GM18951 (cell line): ENCODE measurements around the gene FSIP1.

Source experiments
- POLR2A ChIP-seq: IDR thresholded peaks from 4 replicates; pipeline ENCODE4 v1.6.1; 2011; ENCODE audit warnings: mild to moderate bottlenecking; ENCODE audit not compliant: insufficient read length, insufficient read depth; ENCODE audit errors: extremely low read depth
- in situ Hi-C: fragments of 300-500 bp; cut with MboI; formaldehyde crosslinking; loops from one replicate; pipeline ENCODE4 v1.12.0; 2022; ENCODE audit warnings: low sequenced_read_pairs, mixed read lengths, inconsistent platforms; ENCODE audit not compliant: unreplicated experiment

The FSIP1 gene

DNA sequence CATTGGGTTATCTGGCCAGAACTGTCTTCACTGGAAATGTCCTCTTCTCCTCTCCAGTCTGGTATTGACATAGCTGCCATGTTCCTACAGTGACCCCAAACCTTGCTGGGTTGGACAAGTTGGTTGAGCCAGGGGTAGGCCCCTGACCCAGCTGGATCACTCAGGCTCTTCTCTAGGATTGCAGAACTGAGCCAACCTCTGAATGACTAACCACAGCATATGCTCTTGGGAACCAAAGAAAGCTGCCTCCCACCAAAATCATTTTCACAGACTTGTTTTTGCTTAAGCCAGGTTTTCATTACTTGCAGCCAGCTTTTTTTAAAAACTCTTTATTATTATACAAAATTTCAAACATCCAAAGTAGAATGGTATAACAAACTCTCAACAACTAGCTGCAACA is 41.4 kb downstream of the FSIP1 start:
- in situ Hi-C loops, result no loop called here
- no peak for TF ChIP-seq POLR2A

- in situ Hi-C loops, result no loop called here
- TF ChIP-seq POLR2A, result no peak
Observed at GRCh38 chr15:39738998-39739397, 43.6 kb downstream of the FSIP1 start.

DNA sequence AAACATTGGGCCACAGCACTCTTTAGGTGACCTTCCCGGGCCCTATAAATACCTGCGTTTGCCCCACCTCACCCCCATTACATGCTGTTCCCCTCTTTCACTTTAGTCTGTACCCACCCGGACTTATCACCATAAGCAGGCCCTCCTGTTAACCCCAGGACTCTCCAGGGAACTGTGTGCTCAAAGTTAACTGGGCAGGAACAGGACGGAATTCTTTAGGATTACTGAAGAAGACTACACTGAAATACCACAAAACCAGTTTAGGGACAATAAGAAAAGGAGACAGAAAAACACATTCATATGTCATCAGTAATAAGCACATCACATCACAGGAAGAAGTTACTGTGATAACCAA is 45.5 kb downstream of the FSIP1 start:
- TF ChIP-seq POLR2A, result no peak
- in situ Hi-C loops, result no loop called here

DNA sequence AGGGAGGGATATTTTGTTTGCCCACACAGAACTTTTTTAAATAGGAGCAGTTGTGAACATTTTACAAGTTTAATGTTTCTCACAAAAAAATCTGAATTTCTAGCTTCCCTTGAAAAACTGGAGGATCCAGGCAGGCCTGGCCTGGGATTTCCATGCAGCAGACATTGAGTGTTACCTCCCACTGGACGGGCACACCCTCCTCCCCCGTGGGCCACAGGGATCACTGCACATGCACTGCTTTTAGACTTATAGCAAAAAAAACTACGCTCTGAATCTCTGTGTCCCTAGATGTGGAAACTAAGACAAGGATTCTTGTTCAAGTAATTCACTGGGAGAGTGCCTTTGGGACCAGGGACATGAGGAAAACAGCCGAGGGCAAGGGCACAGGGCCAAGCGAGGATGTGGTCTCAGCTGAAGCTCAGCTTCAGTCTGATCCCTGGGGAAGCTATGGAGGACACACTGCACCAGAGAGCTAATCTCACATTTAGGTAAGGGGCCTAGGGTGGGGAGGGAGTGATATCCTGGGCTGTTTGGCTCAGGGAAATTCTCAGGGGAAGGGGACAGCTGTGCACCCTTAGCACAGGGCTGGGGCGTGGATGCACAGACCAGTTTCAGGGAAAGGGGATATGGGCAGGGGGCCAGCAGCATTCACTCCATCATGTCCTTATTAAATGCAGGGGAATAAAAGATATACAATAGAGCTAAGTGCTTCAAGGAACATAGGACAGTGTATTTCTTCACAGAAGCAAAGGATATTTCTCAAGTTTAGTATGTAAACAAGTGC is 46.0 kb downstream of the FSIP1 start:
- in situ Hi-C loops, result no loop called here

GRCh38 chr15:39735120-39735717 is 47.4 kb downstream of the FSIP1 start:
- in situ Hi-C loops, result no loop called here
- TF ChIP-seq POLR2A, result no peak

More for the DNA sequence above, 46.0 kb downstream of the FSIP1 start:
- TF ChIP-seq POLR2A, result no peak

DNA sequence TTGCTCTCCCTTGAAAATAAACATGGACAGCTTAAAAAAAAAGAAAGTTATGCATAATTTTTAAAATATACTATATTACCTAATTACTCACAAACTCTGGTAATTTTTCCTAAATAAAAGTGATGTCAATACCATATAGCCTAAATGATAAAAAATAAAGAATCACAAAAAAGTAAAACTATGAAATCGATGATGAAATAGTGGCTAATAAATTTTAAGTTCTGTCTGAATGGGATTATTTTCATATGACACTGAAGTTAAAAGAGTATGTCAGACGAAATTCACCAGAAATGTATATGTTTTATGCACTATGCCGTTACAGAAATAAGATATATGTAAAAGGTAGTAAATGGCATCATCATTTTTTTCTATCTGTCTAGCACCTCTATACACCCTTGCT is 51.4 kb downstream of the FSIP1 start:
- in situ Hi-C loops, result no loop called here
- TF ChIP-seq POLR2A, result no peak

GRCh38 chr15:39730552-39730951 is 52.1 kb downstream of the FSIP1 start:
- in situ Hi-C loops, result no loop called here
- no peak for TF ChIP-seq POLR2A

GRCh38 chr15:39729500-39729899 is 53.1 kb downstream of the FSIP1 start:
- in situ Hi-C loops, result no loop called here
- TF ChIP-seq POLR2A, result no peak

- in situ Hi-C loops, result no loop called here
- TF ChIP-seq POLR2A, result no peak
Observed at GRCh38 chr15:39728845-39729244, 53.8 kb downstream of the FSIP1 start.

- in situ Hi-C loops, result no loop called here
Observed at GRCh38 chr15:39721893-39722292, 60.7 kb downstream of the FSIP1 start.

DNA sequence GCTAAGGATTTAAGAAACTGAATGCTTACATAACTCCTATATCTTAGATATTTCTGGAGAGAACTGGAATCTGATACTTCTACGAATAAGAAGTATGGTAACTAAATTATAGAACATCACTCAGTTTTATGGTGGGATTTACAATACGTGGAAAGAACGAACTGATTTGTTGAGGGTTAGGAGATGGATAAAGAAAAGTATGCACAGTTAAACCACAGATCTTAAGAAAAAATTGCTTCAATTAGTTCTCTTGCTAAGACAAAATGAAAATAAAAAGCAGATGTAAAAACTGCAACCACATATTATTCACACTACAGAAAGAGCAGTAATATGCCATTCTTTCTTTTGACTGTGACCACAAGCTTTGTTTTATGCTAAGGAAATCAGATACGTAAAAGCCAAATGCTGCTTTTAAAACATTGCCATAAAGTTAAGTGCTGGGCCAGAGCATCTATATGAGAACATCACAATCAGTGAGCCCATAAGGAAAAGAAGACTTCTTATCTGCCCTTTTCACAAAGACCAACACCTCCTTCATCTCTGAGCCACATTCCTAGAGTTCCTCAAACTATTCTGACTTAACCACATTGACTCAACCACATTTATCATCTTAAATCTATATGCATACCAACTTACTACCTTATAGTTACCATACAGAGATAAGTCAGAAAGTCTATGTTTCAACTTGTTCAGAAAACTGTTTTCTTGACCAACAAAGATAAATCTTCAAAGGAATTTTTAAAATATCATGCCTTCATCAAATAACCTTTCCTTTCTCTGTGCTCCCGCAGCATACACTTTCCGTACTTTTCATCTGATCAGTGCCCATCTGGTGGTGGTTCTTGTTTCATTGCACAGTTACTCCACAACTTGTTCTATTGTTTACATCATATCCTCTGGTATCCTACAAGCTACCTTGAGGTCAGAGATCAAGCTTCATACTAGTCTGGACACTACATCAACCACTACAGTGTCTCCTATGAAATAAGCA is 61.7 kb downstream of the FSIP1 start:
- TF ChIP-seq POLR2A, result no peak
- in situ Hi-C loops, result no loop called here

More at GRCh38 chr15:39721893-39722292, 60.7 kb downstream of the FSIP1 start:
- no peak for TF ChIP-seq POLR2A

- no peak for TF ChIP-seq POLR2A
- in situ Hi-C loops, result no loop called here
Observed at GRCh38 chr15:39720081-39720480, 62.6 kb downstream of the FSIP1 start.

- in situ Hi-C loops, result no loop called here
- TF ChIP-seq POLR2A, result no peak
Observed at GRCh38 chr15:39719109-39719508, 63.5 kb downstream of the FSIP1 start.
